RWPE1 (cell line): ENCODE results near the gene PTPRD.

Experiments used
- CTCF ChIA-PET: fragments of 350-600 bp; sonication (Branson Sonifier 250); formaldehyde crosslinking; extraction: SDS; loops from one replicate; lab custom pipeline; 2021; lab: Yijun Ruan, JAX
- POLR2A ChIA-PET: fragments of 400-600 bp; formaldehyde crosslinking; extraction: SDS; loops from one replicate; lab custom pipeline; 2020; ENCODE audit warnings: antibody characterized with exemption; ENCODE audit not compliant: low non-redundant PET; lab: Yijun Ruan, JAX
- DNase-seq: peaks from one replicate; pipeline ENCODE4 v3.0.0; 2012; ENCODE audit warnings: low spot score
- H3K27ac ChIP-seq: fragments of 450-650 bp; 2 replicates; pipeline ENCODE4 v1.5.1; 2017
- CTCF ChIP-seq: fragments of 450-650 bp; conservative IDR thresholded peaks from 2 replicates; pipeline ENCODE4 v1.5.1; 2017; ENCODE audit warnings: low read depth, mild to moderate bottlenecking

The PTPRD gene

GRCh38 chr9:8494571-8494970 is 2118.2 kb downstream of the PTPRD start:
- CTCF ChIA-PET = no interaction called here

GRCh38 chr9:8492679-8493078 is 2120.1 kb downstream of the PTPRD start:
- TF ChIP-seq CTCF = no peak
- CTCF ChIA-PET = no interaction called here
- POLR2A ChIA-PET = no interaction called here

More at GRCh38 chr9:8494571-8494970, 2118.2 kb downstream of the PTPRD start:
- DNase-seq = no peak
- no peak overlapping the region for H3K27ac ChIP-seq
- POLR2A ChIA-PET = no interaction called here
- TF ChIP-seq CTCF = no peak

DNA sequence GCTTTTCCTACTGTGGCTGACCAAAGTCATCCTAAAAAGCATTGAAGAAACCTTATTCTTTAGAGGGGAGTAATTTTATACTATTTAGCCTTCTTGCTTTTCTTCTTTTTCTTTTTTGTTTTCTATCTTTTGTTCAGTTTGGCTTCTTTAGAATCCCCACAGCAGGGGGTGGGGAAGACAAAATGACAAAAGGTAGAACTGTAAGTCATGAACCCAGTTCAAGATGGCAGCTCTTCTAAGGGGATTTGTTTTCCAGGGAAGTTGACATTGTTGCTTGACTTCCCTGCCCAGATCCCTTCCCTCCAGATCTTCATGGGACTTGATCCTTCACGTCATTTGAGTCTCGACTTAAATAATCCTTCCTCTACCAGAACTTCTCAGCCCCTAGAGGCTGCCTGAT is 2120.8 kb downstream of the PTPRD start:
- TF ChIP-seq CTCF = no peak
- CTCF ChIA-PET = no interaction called here
- H3K27ac ChIP-seq = no peak overlapping the region
- no peak for DNase-seq
- POLR2A ChIA-PET = no interaction called here

More at GRCh38 chr9:8492679-8493078, 2120.1 kb downstream of the PTPRD start:
- DNase-seq = no peak
- no peak overlapping the region for H3K27ac ChIP-seq

- TF ChIP-seq CTCF = no peak
- ChIA-PET CTCF (interaction anchor here (0.6 kb wide), 1 partner anchor 210 kb away, joined by 4 read pairs; no protein-coding TSS in a partner anchor), POLR2A (no interaction called here)
- no peak overlapping the region for H3K27ac ChIP-seq
- DNase-seq = no peak
Observed at GRCh38 chr9:8491563-8491962, 2121.2 kb downstream of the PTPRD start.

DNA sequence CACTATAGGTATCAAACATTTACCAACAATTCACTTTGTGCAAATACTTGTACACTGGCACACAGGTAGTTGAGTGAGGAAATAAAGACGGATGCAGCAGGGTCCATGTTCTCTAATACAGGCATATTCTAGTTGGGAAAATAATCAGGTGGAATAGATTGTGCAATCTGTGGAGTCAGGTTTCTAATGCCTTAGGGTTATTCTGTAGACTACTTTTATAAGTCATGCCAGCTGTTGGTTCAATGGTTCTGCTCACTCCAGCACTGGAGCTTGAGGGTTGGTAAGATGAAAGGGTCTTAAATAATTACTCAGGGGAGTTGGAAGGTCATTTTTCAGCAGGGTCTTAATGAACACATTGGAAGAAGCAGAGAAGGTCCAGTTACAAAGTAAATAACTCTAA is 2123.0 kb downstream of the PTPRD start:
- ChIA-PET CTCF (no interaction called here), POLR2A (no interaction called here)
- DNase-seq = no peak
- no peak overlapping the region for H3K27ac ChIP-seq
- no peak for TF ChIP-seq CTCF

DNA sequence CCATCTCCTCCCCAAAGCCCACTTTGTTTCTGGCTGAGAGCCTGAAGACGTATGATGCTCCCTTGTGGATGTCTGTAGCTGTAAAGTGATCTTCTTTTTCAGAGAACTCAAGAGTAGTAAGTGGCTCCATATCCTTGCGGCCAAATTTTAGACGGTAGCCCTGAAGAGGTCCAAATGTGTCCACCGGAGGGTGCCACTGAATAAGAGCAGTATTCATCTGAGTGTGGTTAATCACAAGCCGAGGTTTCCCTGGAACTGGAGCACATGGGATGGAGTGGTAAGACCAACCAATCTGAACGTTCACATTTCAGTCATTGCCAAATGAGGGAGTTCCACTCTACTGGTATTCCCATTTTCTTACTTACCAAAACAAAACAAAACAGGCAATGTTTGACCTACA is 2126.7 kb downstream of the PTPRD start:
- H3K27ac ChIP-seq = no peak overlapping the region
- ChIA-PET CTCF (interaction anchor here (0.6 kb wide), 1 partner anchor 298 kb away, joined by 3 read pairs; no protein-coding TSS in a partner anchor), POLR2A (no interaction called here)
- no peak for DNase-seq
- no peak for TF ChIP-seq CTCF
